PC-3 (cell line): ENCODE data around the gene ALG9. TPM values are rescaled to one million over a fixed set of nuclear protein-coding genes. Genes with fewer than 3 reads are reported as not detected.

Source experiments
- ATAC-seq: fragments of 200-7000 bp; cut with Tn5 transposase; 2 replicates; pipeline ENCODE4 v1.9.1; 2020; ENCODE audit warnings: mild to moderate bottlenecking, moderate library complexity
- BruUV-seq: library from RNA; stranded (reverse); fragments of 400-500 nt; replicated peaks from 2 replicates; lab custom pipeline; 2021; lab: Mats Ljungman, UMichigan
- CTCF ChIA-PET: fragments of 300-600 bp; sonication (Branson Sonifier 250); formaldehyde crosslinking; loops from one replicate; lab custom pipeline; 2022; ENCODE audit warnings: antibody characterized with exemption; lab: Charles Lee
- POLR2A ChIA-PET: fragments of 300-600 bp; sonication (Branson Sonifier 250); formaldehyde crosslinking; loops from one replicate; lab custom pipeline; 2022; ENCODE audit warnings: antibody characterized with exemption; ENCODE audit not compliant: unreplicated experiment; lab: Charles Lee
- DNase-seq: peaks from one replicate; pipeline ENCODE4 v3.0.0-alpha.2; 2015
- H2AFZ ChIP-seq: fragments of 300-600 bp; sonication (generic); 2 replicates; pipeline ENCODE4 v1.6.0; 2016; ENCODE audit warnings: antibody characterized with exemption, low read length
- H3F3A ChIP-seq: fragments of 300-600 bp; sonication (generic); one replicate; pipeline ENCODE4 v1.6.0; 2017; ENCODE audit warnings: antibody characterized with exemption, low read length, control low read depth, mild to moderate bottlenecking; ENCODE audit not compliant: unreplicated experiment
- H3K27ac ChIP-seq: fragments of 300-600 bp; sonication (generic); 2 replicates; pipeline ENCODE4 v1.5.1; 2016; ENCODE audit warnings: mild to moderate bottlenecking, low read length
- H3K27me3 ChIP-seq: fragments of 300-600 bp; sonication (generic); 2 replicates; pipeline ENCODE4 v1.6.1; 2016; ENCODE audit warnings: low read length, mixed read lengths
- H3K36me3 ChIP-seq: fragments of 300-600 bp; sonication (generic); 2 replicates; pipeline ENCODE4 v1.6.1; 2016; ENCODE audit warnings: low read depth, mixed run types, low read length, mixed read lengths
- H3K4me1 ChIP-seq: fragments of 300-600 bp; sonication (generic); 2 replicates; pipeline ENCODE4 v1.5.1; 2016; ENCODE audit warnings: low read length; ENCODE audit not compliant: insufficient read depth
- H3K4me2 ChIP-seq: fragments of 300-600 bp; sonication (generic); 2 replicates; pipeline ENCODE4 v1.6.0; 2016; ENCODE audit warnings: low read length
- H3K4me3 ChIP-seq: fragments of 300-600 bp; sonication (generic); 2 replicates; pipeline ENCODE4 v1.5.1; 2016; ENCODE audit warnings: mild to moderate bottlenecking, low read length, mixed read lengths
- H3K79me2 ChIP-seq: fragments of 300-600 bp; sonication (generic); 2 replicates; pipeline ENCODE4 v1.6.1; 2017; ENCODE audit warnings: low read length, mixed read lengths
- H3K9ac ChIP-seq: fragments of 300-600 bp; sonication (generic); 2 replicates; pipeline ENCODE4 v1.6.0; 2016; ENCODE audit warnings: mild to moderate bottlenecking, low read length
- H3K9me2 ChIP-seq: fragments of 300-600 bp; sonication (generic); replicated peaks from 2 replicates; pipeline ENCODE4 v1.6.1; 2016; ENCODE audit warnings: mixed run types, low read length, mixed read lengths
- H3K9me3 ChIP-seq: fragments of 300-600 bp; sonication (generic); 2 replicates; pipeline ENCODE4 v1.6.1; 2016; ENCODE audit warnings: low read length, mixed read lengths
- H4K20me1 ChIP-seq: fragments of 300-600 bp; sonication (generic); 2 replicates; pipeline ENCODE4 v1.6.1; 2016; ENCODE audit warnings: low read length, mixed read lengths
- EZH2 ChIP-seq: fragments of 300-600 bp; sonication (generic); IDR thresholded peaks from one replicate; pipeline ENCODE4 v1.6.1; 2017; ENCODE audit warnings: antibody characterized with exemption, mild to moderate bottlenecking, low read length; ENCODE audit not compliant: unreplicated experiment
- EZH2phosphoT487 ChIP-seq: fragments of 300-600 bp; sonication (generic); IDR thresholded peaks from 2 replicates; pipeline ENCODE4 v1.6.1; 2018; ENCODE audit warnings: mild to moderate bottlenecking, antibody characterized with exemption, low read length, borderline replicate concordance
- intact Hi-C: fragments of 100-400 bp; cut with micrococcal nuclease; formaldehyde crosslinking; loops from 2 replicates; pipeline ENCODE4 v1.9.0; 2023
- total RNA-seq: library from RNA; depleted of rRNA; stranded (reverse); fragments of >200 nt; gene quantifications from 2 replicates; pipeline ENCODE4 v1.2.3, GENCODE V29; 2014
- TF ChIP-seq, protein P1 (sequence below): fragments of 300-600 bp; sonication (generic); conservative IDR thresholded peaks from 2 replicates; pipeline ENCODE4 v1.5.1; 2017; ENCODE audit warnings: antibody characterized with exemption, low read depth, mild to moderate bottlenecking, low read length

Gene ALG9
- total RNA-seq, 1 experiment from 2014 or later, result 34.3 TPM

DNA sequence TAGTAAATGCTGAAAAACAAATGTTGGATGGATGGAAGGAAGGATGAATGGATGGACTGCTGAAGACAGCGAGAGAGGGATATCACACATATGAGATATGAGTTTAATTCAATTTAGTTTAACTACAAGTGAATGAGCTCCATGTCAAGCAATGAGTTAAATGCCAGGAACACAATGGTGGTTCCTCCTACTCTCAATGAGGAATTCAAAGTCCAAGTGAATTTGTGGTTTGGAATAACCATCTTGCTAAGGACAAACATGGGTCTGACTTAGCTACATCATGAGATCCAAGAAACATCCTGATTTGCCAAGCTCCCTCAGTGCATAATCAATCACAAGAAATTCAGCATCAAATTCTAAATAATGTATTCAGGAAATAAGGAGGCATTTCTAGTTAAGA is 79.1 kb downstream of the ALG9 start:
- Histone ChIP-seq H3K9ac (no peak overlapping the region), H3K36me3 (0 out of 2 replicates have a peak, but pooled peaks cover 10% of the 10 kb centered on the region), H3K27me3 (no peaks in the 10 kb centered on the region), H3K4me2 (no peak overlapping the region), H3K9me3 (no peaks in the 10 kb centered on the region), H3K79me2 (no peaks in the 10 kb centered on the region), H2AFZ (no peak overlapping the region), H3K27ac (no peak overlapping the region), H3K4me1 (peaks cover under 1% of the 10 kb centered on the region; the same call in 1 of the 2 replicates), H3K9me2 (no peaks in the 10 kb centered on the region), H3K4me3 (no peak overlapping the region), H3F3A (peaks cover under 1% of the 10 kb centered on the region), H4K20me1 (no peaks in the 10 kb centered on the region)
- POLR2A ChIA-PET, result no interaction called here
- BruUV-seq, result no TSS peak
- DNase-seq, result no peak
- intact Hi-C loops, result no loop called here
- TF ChIP-seq, protein P1, sequence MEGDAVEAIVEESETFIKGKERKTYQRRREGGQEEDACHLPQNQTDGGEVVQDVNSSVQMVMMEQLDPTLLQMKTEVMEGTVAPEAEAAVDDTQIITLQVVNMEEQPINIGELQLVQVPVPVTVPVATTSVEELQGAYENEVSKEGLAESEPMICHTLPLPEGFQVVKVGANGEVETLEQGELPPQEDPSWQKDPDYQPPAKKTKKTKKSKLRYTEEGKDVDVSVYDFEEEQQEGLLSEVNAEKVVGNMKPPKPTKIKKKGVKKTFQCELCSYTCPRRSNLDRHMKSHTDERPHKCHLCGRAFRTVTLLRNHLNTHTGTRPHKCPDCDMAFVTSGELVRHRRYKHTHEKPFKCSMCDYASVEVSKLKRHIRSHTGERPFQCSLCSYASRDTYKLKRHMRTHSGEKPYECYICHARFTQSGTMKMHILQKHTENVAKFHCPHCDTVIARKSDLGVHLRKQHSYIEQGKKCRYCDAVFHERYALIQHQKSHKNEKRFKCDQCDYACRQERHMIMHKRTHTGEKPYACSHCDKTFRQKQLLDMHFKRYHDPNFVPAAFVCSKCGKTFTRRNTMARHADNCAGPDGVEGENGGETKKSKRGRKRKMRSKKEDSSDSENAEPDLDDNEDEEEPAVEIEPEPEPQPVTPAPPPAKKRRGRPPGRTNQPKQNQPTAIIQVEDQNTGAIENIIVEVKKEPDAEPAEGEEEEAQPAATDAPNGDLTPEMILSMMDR, result no peak
- no peak for TF ChIP-seq EZH2phosphoT487
- no peak for TF ChIP-seq EZH2
- CTCF ChIA-PET, result no interaction called here
- no peak for ATAC-seq

DNA sequence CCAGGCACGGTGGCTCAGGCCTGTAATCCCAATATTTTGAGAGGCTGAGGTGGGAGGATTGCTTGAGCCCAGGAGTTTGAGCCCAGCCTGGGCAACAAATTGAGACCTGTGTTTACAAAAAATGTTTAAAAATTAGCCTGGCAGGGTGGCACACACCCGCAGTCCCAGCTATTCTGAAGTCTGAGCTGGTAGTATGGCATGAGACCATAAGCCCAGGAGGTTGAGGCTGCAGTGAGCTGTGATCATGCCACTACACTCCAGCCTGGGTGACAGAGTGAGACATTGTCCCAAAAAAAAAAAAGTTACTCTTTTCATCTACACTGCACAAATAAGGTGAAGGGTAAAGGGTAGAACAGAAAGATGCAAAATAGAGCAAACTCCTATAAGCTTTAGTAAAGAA is 82.9 kb downstream of the ALG9 start:
- no peaks in the 10 kb centered on the region for H3K79me2 ChIP-seq
- ChIA-PET CTCF (interaction anchor here (0.6 to 0.7 kb wide), 2 partner anchors 9 to 124 kb away, joined by 3 to 4 read pairs; no protein-coding TSS in a partner anchor), POLR2A (no interaction called here)
- no peaks in the 10 kb centered on the region for H3K9me3 ChIP-seq
- H2AFZ ChIP-seq, result no peak overlapping the region
- no peaks in the 10 kb centered on the region for H3K9me2 ChIP-seq
- H3K27ac ChIP-seq, result no peak overlapping the region
- peaks cover 18% of the 10 kb centered on the region for H3K36me3 ChIP-seq
- TF ChIP-seq EZH2 (no peak), EZH2phosphoT487 (no peak)
- TF ChIP-seq, protein P1, result no peak
- H3F3A ChIP-seq, result no peaks in the 10 kb centered on the region
- DNase-seq (no peak), ATAC-seq (no peak)
- no peaks in the 10 kb centered on the region for H3K4me1 ChIP-seq
- no peak overlapping the region for H3K4me3 ChIP-seq
- no peak overlapping the region for H3K9ac ChIP-seq
- no TSS peak for BruUV-seq
- intact Hi-C loops, result no loop called here
- H3K4me2 ChIP-seq, result no peak overlapping the region
- H3K27me3 ChIP-seq, result no peaks in the 10 kb centered on the region
- no peaks in the 10 kb centered on the region for H4K20me1 ChIP-seq

DNA sequence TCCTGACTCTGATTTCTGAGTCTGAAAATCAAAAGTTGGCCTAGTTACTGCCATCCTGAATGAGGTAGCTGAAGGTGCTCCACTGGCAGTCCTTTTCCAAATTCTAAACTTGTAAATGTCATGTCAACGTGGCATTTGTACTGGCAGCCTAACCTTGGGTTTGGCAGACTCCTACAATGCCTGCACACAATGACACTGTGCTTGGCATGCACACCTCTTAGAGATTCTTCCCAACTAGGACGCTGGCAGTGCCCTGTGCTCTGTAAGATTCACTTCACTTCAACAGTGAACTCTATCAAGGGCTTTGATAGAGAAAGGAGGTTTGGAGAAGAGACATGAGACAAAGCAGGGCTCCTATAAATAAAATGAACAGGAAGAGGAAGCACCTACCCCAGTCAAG is 83.3 kb downstream of the ALG9 start:
- peaks cover 18% of the 10 kb centered on the region for H3K36me3 ChIP-seq
- no peaks in the 10 kb centered on the region for H3K9me2 ChIP-seq
- H3K9ac ChIP-seq, result no peak overlapping the region
- DNase-seq (no peak), ATAC-seq (no peak)
- H3K4me2 ChIP-seq, result no peak overlapping the region
- BruUV-seq, result no TSS peak
- POLR2A ChIA-PET, result no interaction called here
- H3K4me3 ChIP-seq, result no peak overlapping the region
- H3K27me3 ChIP-seq, result no peaks in the 10 kb centered on the region
- CTCF ChIA-PET, result interaction anchor here (0.6 kb wide), 1 partner anchor 10 kb away, joined by 4 read pairs; no protein-coding TSS in a partner anchor
- no peak for TF ChIP-seq EZH2
- TF ChIP-seq EZH2phosphoT487, result no peak
- TF ChIP-seq, protein P1, result no peak
- intact Hi-C loops, result no loop called here
- no peaks in the 10 kb centered on the region for H3K4me1 ChIP-seq
- H2AFZ ChIP-seq, result no peak overlapping the region
- H4K20me1 ChIP-seq, result no peaks in the 10 kb centered on the region
- no peaks in the 10 kb centered on the region for H3K9me3 ChIP-seq
- H3K27ac ChIP-seq, result no peak overlapping the region
- no peaks in the 10 kb centered on the region for H3K79me2 ChIP-seq
- H3F3A ChIP-seq, result no peaks in the 10 kb centered on the region
